ENCODE results near the gene ZNF865. TPM values are rescaled to one million over a fixed set of nuclear protein-coding genes. Genes with fewer than 3 reads are reported as not detected.
A peak's percentile ranks its signal among the peaks of the same experiment; 100 is the strongest.

ZNF865 gene
- total RNA-seq, 1 donor from 2014 or later = 18.4 TPM

GRCh38 chr19:55585658-55586339, 19.6 kb upstream of the ZNF865 start:
- peak overlapping the region; percentile 55 for H3K27ac ChIP-seq
- DNase-seq = peak; percentile 93

DNA sequence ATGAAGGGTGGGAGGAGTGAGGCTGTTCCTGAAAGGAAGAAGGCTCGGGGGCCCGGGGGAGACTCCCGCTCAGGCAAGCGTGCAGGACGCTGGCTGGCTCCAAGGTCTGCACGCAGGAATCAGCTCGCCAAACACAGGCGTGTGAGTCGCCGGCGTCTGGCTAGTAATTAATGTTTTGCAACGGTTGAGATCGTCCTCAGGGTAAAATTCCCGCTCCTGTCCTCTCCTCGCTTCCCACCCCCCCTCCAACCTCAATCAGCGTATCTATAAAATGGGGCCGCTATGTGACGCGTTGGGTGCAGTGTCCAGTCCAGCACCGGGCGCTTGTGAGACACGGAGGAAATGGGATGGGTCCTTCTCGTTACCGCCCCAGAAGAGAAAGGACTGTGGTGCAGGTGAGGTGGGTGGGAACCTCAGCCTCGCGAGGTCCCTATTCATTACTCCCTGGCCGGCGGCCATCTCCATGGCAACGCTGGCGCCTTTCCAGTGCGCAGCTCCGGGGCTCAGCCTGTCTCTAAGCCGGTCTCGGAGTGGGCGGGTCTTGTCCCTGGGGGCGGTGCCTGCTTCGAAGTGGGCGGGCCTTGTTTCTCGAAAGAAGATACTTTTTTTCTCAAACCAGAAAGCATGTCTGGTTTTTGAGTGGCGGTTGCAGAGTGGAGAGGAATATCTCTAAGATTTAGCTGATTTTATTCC, 18.3 kb upstream of the ZNF865 start:
- TF ChIP-seq, protein P1, sequence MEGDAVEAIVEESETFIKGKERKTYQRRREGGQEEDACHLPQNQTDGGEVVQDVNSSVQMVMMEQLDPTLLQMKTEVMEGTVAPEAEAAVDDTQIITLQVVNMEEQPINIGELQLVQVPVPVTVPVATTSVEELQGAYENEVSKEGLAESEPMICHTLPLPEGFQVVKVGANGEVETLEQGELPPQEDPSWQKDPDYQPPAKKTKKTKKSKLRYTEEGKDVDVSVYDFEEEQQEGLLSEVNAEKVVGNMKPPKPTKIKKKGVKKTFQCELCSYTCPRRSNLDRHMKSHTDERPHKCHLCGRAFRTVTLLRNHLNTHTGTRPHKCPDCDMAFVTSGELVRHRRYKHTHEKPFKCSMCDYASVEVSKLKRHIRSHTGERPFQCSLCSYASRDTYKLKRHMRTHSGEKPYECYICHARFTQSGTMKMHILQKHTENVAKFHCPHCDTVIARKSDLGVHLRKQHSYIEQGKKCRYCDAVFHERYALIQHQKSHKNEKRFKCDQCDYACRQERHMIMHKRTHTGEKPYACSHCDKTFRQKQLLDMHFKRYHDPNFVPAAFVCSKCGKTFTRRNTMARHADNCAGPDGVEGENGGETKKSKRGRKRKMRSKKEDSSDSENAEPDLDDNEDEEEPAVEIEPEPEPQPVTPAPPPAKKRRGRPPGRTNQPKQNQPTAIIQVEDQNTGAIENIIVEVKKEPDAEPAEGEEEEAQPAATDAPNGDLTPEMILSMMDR (IDR thresholded peaks at IDR 0.05) = no peak
- peak; percentile 92 for ATAC-seq
- DNase-seq = peak; percentile 98
- intact Hi-C loops (cut with DNase I) = no loop called here
- Histone ChIP-seq H3K9me3 (no peaks in the 10 kb centered on the region), H3K4me3 (peak overlapping the region; percentile 38), H3K36me3 (no peaks in the 10 kb centered on the region), H3K27me3 (no peaks in the 10 kb centered on the region), H3K27ac (peak overlapping the region; percentile 7), H3K4me1 (peaks cover 16% of the 10 kb centered on the region)

More at GRCh38 chr19:55585658-55586339, 19.6 kb upstream of the ZNF865 start:
- Histone ChIP-seq H3K4me3 (peak overlapping the region; percentile 31), H3K9me3 (no peaks in the 10 kb centered on the region), H3K4me1 (peaks cover 27% of the 10 kb centered on the region), H3K36me3 (no peaks in the 10 kb centered on the region), H3K27me3 (no peaks in the 10 kb centered on the region)
- intact Hi-C loops (cut with DNase I) = no loop called here
- ATAC-seq = peak; percentile 81
- TF ChIP-seq, protein P1 (IDR thresholded peaks at IDR 0.05) = no peak

DNA sequence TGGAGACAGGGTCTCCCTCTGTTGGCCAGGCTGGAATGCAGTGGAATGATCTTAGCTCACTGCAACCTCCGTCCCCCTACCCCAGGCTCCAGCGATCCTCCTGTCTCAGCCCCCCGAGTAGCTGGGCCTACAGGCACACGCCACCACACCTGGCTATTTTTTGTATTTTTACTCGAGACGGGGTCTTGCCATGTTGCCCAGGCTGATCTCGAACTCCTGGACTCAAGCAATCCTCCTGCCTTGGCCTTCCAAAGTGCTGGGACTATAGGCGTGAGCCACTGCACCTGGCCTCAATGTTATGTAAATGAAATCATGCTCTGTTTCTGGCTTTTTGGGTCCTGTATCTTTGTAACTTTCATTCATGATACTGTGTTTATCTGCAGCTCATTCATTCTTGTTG, 16.7 kb upstream of the ZNF865 start:
- intact Hi-C loops (cut with DNase I) = no loop called here

DNA sequence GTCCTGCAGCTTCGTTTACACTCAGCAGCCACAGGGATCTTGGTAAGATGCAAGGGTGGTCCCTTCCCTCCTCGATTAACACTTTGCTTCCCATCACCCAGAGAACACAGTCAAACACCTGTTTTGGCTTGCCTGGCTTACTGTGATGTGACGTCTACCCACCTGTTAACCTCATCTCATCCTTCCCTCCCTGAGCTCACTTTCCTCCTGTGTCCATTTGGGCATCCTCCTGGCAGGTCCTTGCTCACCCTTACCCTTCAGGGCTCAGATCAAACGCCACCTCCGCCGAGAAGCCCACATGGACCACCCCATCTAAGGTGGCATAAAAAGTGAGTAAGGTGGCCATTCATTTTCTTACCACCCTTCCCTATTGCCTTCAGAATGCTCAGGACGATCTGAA, 15.3 kb upstream of the ZNF865 start:
- intact Hi-C loops (cut with DNase I) = no loop called here
- Histone ChIP-seq H3K4me3 (no peak overlapping the region), H3K27me3 (no peaks in the 10 kb centered on the region), H3K9me3 (no peaks in the 10 kb centered on the region), H3K36me3 (peaks cover 5% of the 10 kb centered on the region), H3K4me1 (peaks cover 12% of the 10 kb centered on the region), H3K27ac (no peak overlapping the region)
- ATAC-seq (no peak), DNase-seq (no peak)
- TF ChIP-seq, protein P1 (IDR thresholded peaks at IDR 0.05) = no peak

More for the DNA sequence above, 16.7 kb upstream of the ZNF865 start:
- Histone ChIP-seq H3K4me1 (peaks cover 12% of the 10 kb centered on the region), H3K36me3 (no peaks in the 10 kb centered on the region), H3K27me3 (no peaks in the 10 kb centered on the region), H3K4me3 (no peak overlapping the region), H3K9me3 (no peaks in the 10 kb centered on the region), H3K27ac (no peak overlapping the region)
- TF ChIP-seq, protein P1 (IDR thresholded peaks at IDR 0.05) = no peak
- no peak for DNase-seq
- ATAC-seq = no peak

DNA sequence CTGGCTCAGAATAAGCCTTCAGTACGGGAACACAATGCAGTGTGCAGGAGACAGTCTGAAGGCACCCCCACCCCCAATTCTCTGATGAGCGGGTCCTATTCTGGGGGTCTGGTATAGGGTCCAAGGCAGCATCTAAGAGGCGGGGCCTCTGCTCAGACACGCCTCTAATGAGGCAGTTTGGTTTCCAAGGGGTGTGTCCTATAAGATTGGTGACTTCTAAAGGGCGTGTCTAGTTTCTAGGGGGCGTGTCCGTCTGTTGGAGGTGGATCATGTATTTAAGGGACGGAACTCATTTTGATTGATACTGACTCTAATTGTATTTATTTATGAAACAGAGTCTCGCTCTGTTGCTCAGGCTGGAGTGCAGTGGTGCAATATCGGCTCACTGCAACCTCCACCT, 14.8 kb upstream of the ZNF865 start:
- TF ChIP-seq, protein P1 (IDR thresholded peaks at IDR 0.05) = no peak
- H3K4me3 ChIP-seq = no peak overlapping the region
- peaks cover 10% of the 10 kb centered on the region for H3K36me3 ChIP-seq
- no peaks in the 10 kb centered on the region for H3K27me3 ChIP-seq
- H3K4me1 ChIP-seq = peaks cover 12% of the 10 kb centered on the region
- no peak for ATAC-seq
- H3K27ac ChIP-seq = no peak overlapping the region
- no peak for DNase-seq
- H3K9me3 ChIP-seq = no peaks in the 10 kb centered on the region
- intact Hi-C loops (cut with DNase I) = no loop called here

Data from upper lobe of right lung (tissue), 1 donor.